ENCODE results near the gene KRTAP4-11.

DNA sequence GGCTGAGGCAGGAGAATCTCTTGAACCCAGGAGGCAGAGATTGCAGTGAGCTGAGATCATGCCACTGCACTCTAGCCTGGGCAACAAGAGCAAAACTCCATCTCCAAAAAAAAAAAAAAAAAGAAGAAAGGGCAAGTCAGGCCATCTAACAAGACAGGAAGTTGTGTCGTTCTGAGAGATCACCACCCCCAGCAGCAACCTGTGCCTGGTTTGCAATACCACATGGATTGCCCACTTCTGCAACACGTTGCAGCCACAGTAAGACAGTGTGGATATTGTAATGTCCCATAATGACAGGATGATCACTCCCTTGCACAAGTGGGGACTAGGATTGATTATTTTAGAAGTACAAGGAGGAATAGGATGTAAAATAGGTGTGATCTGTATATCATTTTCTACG is 49.1 kb downstream of the KRTAP4-11 start:
- TF ChIP-seq, protein P1, sequence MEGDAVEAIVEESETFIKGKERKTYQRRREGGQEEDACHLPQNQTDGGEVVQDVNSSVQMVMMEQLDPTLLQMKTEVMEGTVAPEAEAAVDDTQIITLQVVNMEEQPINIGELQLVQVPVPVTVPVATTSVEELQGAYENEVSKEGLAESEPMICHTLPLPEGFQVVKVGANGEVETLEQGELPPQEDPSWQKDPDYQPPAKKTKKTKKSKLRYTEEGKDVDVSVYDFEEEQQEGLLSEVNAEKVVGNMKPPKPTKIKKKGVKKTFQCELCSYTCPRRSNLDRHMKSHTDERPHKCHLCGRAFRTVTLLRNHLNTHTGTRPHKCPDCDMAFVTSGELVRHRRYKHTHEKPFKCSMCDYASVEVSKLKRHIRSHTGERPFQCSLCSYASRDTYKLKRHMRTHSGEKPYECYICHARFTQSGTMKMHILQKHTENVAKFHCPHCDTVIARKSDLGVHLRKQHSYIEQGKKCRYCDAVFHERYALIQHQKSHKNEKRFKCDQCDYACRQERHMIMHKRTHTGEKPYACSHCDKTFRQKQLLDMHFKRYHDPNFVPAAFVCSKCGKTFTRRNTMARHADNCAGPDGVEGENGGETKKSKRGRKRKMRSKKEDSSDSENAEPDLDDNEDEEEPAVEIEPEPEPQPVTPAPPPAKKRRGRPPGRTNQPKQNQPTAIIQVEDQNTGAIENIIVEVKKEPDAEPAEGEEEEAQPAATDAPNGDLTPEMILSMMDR (IDR thresholded peaks at IDR 0.05; ENCODE audit: insufficient read depth, low read length, poor library complexity, severe bottlenecking): no peak
- no peak for TF ChIP-seq EZH2phosphoT487 (conservative IDR thresholded peaks at IDR 0.05; ENCODE audit: low read length)

Data from SU-DHL-6 (cell line).